Stimulated activated CD8-positive, alpha-beta memory T cell treated with anti-CD3 and anti-CD28 coated beads, Interleukin-4, amount 100 ng/mL, for 24 hours (primary cell): Measurements from ENCODE around the gene MC4R.

Experiments
- DNase-seq: peaks from one replicate; pipeline ENCODE4 v3.0.0-alpha.2; 2020; ENCODE audit warnings: low read depth

The MC4R gene

GRCh38 chr18:60327880-60328279, 44.7 kb downstream of the MC4R start:
- no peak for DNase-seq

- no peak for DNase-seq
Measured at GRCh38 chr18:60322591-60322990, 50.0 kb downstream of the MC4R start.
